ENCODE measurements around the gene TMEM121. TPM values are rescaled to one million over a fixed set of nuclear protein-coding genes. Genes with fewer than 3 reads are reported as not detected.

TMEM121 gene
- total RNA-seq = 4.4 and 5.9 TPM in 2 replicates

DNA sequence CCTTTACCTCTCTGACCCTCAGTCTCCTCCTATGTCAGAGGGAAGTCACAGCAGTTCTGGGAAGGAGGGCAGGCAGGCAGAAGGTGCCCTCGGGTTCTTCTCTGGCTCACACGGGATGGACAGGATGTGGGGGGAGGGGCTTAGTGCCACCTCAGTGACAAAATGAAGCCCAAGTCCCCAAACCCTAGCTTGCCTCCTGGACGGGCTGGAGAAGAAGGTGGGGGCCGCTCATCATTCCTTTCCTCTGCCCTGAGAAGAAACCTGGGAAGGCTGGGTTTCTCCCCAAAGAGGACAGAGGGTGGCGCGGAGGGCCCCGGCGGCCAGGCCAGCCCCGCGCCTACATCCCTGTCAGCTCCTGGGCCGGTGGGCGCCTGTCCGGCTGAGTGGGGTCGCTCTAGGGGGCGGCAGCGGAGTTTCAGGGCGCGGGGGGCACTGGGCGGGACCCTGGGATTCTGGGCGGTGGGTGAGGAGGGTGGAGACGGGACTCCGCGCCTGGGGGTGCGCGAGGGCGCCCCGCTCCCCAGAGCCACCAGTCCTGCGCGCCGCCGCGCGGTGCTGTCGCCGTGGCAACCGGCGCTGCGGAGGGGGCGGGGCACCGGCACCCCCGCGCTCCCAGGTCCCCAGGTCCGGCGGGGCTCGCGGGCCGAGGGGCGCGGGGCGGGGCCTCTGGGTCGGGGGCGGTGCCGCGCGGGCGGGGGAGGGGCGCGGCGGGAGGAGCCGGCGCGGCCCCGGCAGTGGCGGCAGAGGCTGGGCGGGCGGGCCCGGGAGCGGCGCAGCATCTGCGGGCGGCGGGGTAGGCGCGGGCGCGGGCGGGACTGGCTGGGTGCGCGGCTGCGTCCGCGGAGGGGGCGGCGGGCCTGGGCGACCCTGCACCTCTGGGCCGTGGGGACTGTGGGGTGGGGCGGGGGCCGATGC lies at the start of gene TMEM121:
TMEM121 (plus strand) TSS at position 723 of the 915 bp plus-strand sequence. CDS start 2,252 bp downstream, outside the sequence.

DNA sequence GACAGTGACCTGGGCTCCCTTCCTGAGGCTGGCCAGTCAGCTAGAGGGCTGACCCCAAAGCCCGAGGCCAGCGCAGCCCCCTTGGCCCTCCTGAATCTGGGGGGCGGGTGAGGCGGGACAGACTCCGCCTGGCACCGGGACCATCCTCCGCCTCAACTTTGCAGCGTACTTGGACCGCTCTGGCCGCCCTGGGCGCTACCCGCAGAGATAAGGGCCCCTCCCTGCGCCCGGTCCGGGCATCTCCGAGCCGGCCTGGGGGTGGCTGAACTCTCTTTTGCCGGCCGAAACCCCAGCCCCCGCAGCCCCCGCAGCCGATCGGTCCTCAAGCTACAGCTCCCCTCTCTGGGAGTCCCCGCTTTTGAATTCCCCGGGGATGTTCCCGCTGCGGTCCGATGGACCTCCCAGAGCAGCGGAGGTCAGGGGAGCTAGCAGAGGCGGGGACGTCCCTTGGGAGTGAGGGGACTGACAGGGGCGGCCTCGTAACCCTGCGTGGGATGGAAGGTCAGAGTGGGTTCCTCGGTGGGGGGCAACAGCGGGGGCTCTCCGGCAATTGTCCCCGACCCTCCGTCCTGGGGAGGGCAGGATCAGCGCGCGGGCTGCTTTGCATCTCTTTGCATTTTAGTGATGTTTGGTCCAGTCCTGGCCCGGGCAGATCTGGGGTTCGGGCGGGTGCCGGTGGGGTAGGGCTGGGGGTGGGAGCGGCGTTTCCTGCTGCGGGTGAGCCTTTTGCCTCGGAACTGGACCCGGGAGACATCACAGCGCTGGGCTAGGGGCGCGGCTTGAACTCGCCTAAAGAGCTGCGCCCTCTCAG lies 40.0 kb upstream of the TMEM121 start, which contains the start of gene CRIP1:
CRIP1 (plus strand) TSS at position 724 of the 811 bp plus-strand sequence. CDS start 374 bp downstream, outside the sequence.

DNA sequence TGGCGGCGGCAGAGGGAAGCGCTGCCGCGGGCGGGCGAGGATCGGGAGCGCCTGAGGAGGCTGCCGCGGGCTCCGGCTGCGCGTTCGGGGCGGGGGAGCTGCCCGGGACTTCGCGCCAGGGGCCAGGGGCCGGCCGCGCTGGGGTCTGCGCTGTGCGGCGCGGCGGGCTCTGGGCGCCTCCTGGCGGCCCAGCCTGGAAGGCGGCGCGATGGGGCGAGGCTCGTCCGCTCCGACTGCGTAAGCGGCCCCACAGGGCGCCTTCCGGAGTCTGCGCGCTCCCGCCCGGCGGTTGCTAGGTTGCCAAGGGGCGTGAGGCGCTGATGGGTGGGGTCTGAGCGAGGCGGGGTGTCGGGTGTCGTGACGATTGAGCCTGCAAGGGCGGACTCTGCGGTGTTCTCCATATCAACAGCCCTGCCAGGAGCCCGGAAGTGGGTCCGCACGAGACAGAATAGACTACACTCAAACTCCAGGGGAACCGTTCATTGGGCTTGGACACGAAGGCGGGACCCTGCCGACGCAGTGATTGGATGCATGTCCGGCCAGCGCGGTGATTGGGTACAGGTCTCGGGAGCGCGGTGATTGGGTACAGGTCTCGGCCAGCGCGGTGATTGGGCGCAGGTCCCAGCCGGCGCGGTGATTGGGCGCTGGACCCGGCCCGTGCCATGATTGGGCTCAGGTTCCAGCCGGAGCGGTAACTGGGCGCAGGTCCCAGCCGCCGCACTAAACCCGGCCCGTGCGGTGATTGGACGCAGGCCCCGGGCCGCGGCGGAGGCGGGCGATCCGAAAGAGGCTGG lies 35.6 kb upstream of the TMEM121 start, which contains the start of gene TEDC1:
TEDC1 (plus strand) TSS at position 675 of the 794 bp plus-strand sequence. CDS start 130 bp downstream, outside the sequence.

Other genes with a start within 250 kb of the TMEM121 start
- 24.4 and 28.6 TPM in 2 replicates for gene BRF1, start 225.6 kb upstream of the TMEM121 start, total RNA-seq
- gene PACS2, start 211.8 kb upstream of the TMEM121 start, total RNA-seq = 37.6 and 37.7 TPM in 2 replicates
- gene TEX22, start 128.0 kb upstream of the TMEM121 start, total RNA-seq = under 0.01 and 0.09 TPM in 2 replicates
- 19.9 and 26.9 TPM in 2 replicates for gene MTA1, start 106.8 kb upstream of the TMEM121 start, total RNA-seq
- gene CRIP2, start 51.8 kb upstream of the TMEM121 start, total RNA-seq = 115 and 150 TPM in 2 replicates
- 0.54 and 0.86 TPM in 2 replicates for gene CRIP1, start 39.7 kb upstream of the TMEM121 start, total RNA-seq
- 3.1 and 4.1 TPM in 2 replicates for gene TEDC1, start 35.3 kb upstream of the TMEM121 start, total RNA-seq

Measured in dermis lymphatic vessel endothelial cell (primary cell).